Measurements from ENCODE around the gene ADI1.

The ADI1 gene

GRCh38 chr2:3545788-3546478, 26.6 kb upstream of the ADI1 start:
- WGBS, 2 donors (ENCODE audit: extremely low coverage in 2 of 2, insufficient read length in 2 of 2, insufficient replicate concordance in 1 of 2) = no CpG with 5 or more reads among the region's 10 CpGs
- Histone ChIP-seq H3K18ac (ENCODE audit: low read length) (no peak overlapping the region), H3K27me3 (ENCODE audit: control insufficient read depth in 3 of 3, insufficient read depth in 3 of 3, low read depth in 1 of 3, low read length in 3 of 3) (no peaks in the 10 kb centered on the region), H4K91ac (ENCODE audit: low read depth, low read length, poor library complexity) (no peak overlapping the region), H3K4me1 (ENCODE audit: control insufficient read depth in 2 of 2, insufficient read depth in 1 of 2, low read depth in 1 of 2, low read length in 2 of 2) (no peaks in the 10 kb centered on the region), H2BK5ac (ENCODE audit: low read length) (no peak overlapping the region), H3K36me3 (replicated peaks in 1 of 2; ENCODE audit: control insufficient read depth in 2 of 2, insufficient read depth in 2 of 2, low read length in 2 of 2) (peaks cover 46 to 98% of the 10 kb centered on the region in 2 donors), H4K8ac (ENCODE audit: low read depth, low read length) (no peak overlapping the region), H2BK12ac (ENCODE audit: low read length) (no peak overlapping the region), H3K9ac (ENCODE audit: low read depth, low read length, poor library complexity) (no peak overlapping the region), H3K79me1 (ENCODE audit: low read depth, low read length) (peaks cover 2% of the 10 kb centered on the region), H3K4me3 (ENCODE audit: low read length in 2 of 2) (no peak overlapping the region), H2BK15ac (ENCODE audit: low read length) (no peak overlapping the region), H2BK120ac (ENCODE audit: low read depth, low read length) (no peak overlapping the region), H2AFZ (ENCODE audit: low read length) (no peak overlapping the region), H3K4ac (ENCODE audit: low read length) (no peak overlapping the region), H3K9me3 (replicated peaks in 1 of 2; ENCODE audit: control insufficient read depth in 2 of 2, insufficient read depth in 1 of 2, low read depth in 1 of 2, low read length in 2 of 2) (no peaks in the 10 kb centered on the region), H2AK5ac (ENCODE audit: low read depth, low read length) (no peak overlapping the region), H3K27ac (replicated peaks; ENCODE audit: low read length) (no peak overlapping the region), H3K4me2 (ENCODE audit: insufficient read depth, low read length, poor library complexity, severe bottlenecking) (no peak overlapping the region), H3K14ac (ENCODE audit: low read length) (no peak overlapping the region), H3K23ac (ENCODE audit: low read depth, low read length, poor library complexity) (no peak overlapping the region)
- DNase-seq (ENCODE audit: low spot score) = no peak

- no CpG with 5 or more reads among the region's 6 CpGs for WGBS, 2 donors (ENCODE audit: extremely low coverage in 2 of 2, insufficient read length in 2 of 2, insufficient replicate concordance in 1 of 2)
- Histone ChIP-seq H3K4me3 (ENCODE audit: low read length in 2 of 2) (no peak overlapping the region), H3K14ac (ENCODE audit: low read length) (no peak overlapping the region), H3K27ac (replicated peaks; ENCODE audit: low read length) (no peak overlapping the region), H3K23ac (ENCODE audit: low read depth, low read length, poor library complexity) (no peak overlapping the region), H3K79me1 (ENCODE audit: low read depth, low read length) (peaks cover 2% of the 10 kb centered on the region), H3K4ac (ENCODE audit: low read length) (no peak overlapping the region), H2AK5ac (ENCODE audit: low read depth, low read length) (no peak overlapping the region), H3K4me1 (ENCODE audit: control insufficient read depth in 2 of 2, insufficient read depth in 1 of 2, low read depth in 1 of 2, low read length in 2 of 2) (no peaks in the 10 kb centered on the region), H3K9me3 (replicated peaks in 1 of 2; ENCODE audit: control insufficient read depth in 2 of 2, insufficient read depth in 1 of 2, low read depth in 1 of 2, low read length in 2 of 2) (no peaks in the 10 kb centered on the region), H3K9ac (ENCODE audit: low read depth, low read length, poor library complexity) (no peak overlapping the region), H3K27me3 (ENCODE audit: control insufficient read depth in 3 of 3, insufficient read depth in 3 of 3, low read depth in 1 of 3, low read length in 3 of 3) (no peaks in the 10 kb centered on the region), H3K4me2 (ENCODE audit: insufficient read depth, low read length, poor library complexity, severe bottlenecking) (no peak overlapping the region), H4K91ac (ENCODE audit: low read depth, low read length, poor library complexity) (no peak overlapping the region), H2BK5ac (ENCODE audit: low read length) (no peak overlapping the region), H2BK120ac (ENCODE audit: low read depth, low read length) (no peak overlapping the region), H2AFZ (ENCODE audit: low read length) (no peak overlapping the region), H2BK12ac (ENCODE audit: low read length) (no peak overlapping the region), H3K18ac (ENCODE audit: low read length) (no peak overlapping the region), H2BK15ac (ENCODE audit: low read length) (no peak overlapping the region), H4K8ac (ENCODE audit: low read depth, low read length) (no peak overlapping the region), H3K36me3 (replicated peaks in 1 of 2; ENCODE audit: control insufficient read depth in 2 of 2, insufficient read depth in 2 of 2, low read length in 2 of 2) (peaks cover 29 to 87% of the 10 kb centered on the region in 2 donors)
- DNase-seq (ENCODE audit: low spot score) = no peak
Measured at GRCh38 chr2:3543023-3543683, 23.8 kb upstream of the ADI1 start.

- H3K27ac ChIP-seq (replicated peaks; ENCODE audit: low read length) = no peak overlapping the region
- H3K4me2 ChIP-seq (ENCODE audit: insufficient read depth, low read length, poor library complexity, severe bottlenecking) = no peak overlapping the region
- WGBS, 2 donors (ENCODE audit: extremely low coverage in 2 of 2, insufficient read length in 2 of 2, insufficient replicate concordance in 1 of 2) = no CpG with 5 or more reads among the region's 5 CpGs
- H2AFZ ChIP-seq (ENCODE audit: low read length) = no peak overlapping the region
- H3K4me1 ChIP-seq (ENCODE audit: control insufficient read depth in 2 of 2, insufficient read depth in 1 of 2, low read depth in 1 of 2, low read length in 2 of 2) = no peaks in the 10 kb centered on the region
- H2BK120ac ChIP-seq (ENCODE audit: low read depth, low read length) = no peak overlapping the region
- H3K4me3 ChIP-seq (ENCODE audit: low read length in 2 of 2) = no peak overlapping the region
- DNase-seq (ENCODE audit: low spot score) = no peak
- no peak overlapping the region for H4K91ac ChIP-seq (ENCODE audit: low read depth, low read length, poor library complexity)
- H3K27me3 ChIP-seq (ENCODE audit: control insufficient read depth in 3 of 3, insufficient read depth in 3 of 3, low read depth in 1 of 3, low read length in 3 of 3) = no peaks in the 10 kb centered on the region
- H3K9ac ChIP-seq (ENCODE audit: low read depth, low read length, poor library complexity) = no peak overlapping the region
- no peak overlapping the region for H2BK15ac ChIP-seq (ENCODE audit: low read length)
- peaks cover 25 to 77% of the 10 kb centered on the region in 2 donors for H3K36me3 ChIP-seq (replicated peaks in 1 of 2; ENCODE audit: control insufficient read depth in 2 of 2, insufficient read depth in 2 of 2, low read length in 2 of 2)
- peaks cover 2% of the 10 kb centered on the region for H3K79me1 ChIP-seq (ENCODE audit: low read depth, low read length)
- H3K9me3 ChIP-seq (replicated peaks in 1 of 2; ENCODE audit: control insufficient read depth in 2 of 2, insufficient read depth in 1 of 2, low read depth in 1 of 2, low read length in 2 of 2) = no peaks in the 10 kb centered on the region
- H3K23ac ChIP-seq (ENCODE audit: low read depth, low read length, poor library complexity) = no peak overlapping the region
- H3K14ac ChIP-seq (ENCODE audit: low read length) = no peak overlapping the region
- H3K18ac ChIP-seq (ENCODE audit: low read length) = no peak overlapping the region
- no peak overlapping the region for H3K4ac ChIP-seq (ENCODE audit: low read length)
- H4K8ac ChIP-seq (ENCODE audit: low read depth, low read length) = no peak overlapping the region
- H2BK5ac ChIP-seq (ENCODE audit: low read length) = no peak overlapping the region
- H2BK12ac ChIP-seq (ENCODE audit: low read length) = no peak overlapping the region
- H2AK5ac ChIP-seq (ENCODE audit: low read depth, low read length) = no peak overlapping the region
Measured at GRCh38 chr2:3542107-3542506, 22.8 kb upstream of the ADI1 start.

GRCh38 chr2:3539836-3540235, 20.5 kb upstream of the ADI1 start:
- Histone ChIP-seq H2BK15ac (ENCODE audit: low read length) (no peak overlapping the region), H4K8ac (ENCODE audit: low read depth, low read length) (no peak overlapping the region), H2BK120ac (ENCODE audit: low read depth, low read length) (no peak overlapping the region), H3K14ac (ENCODE audit: low read length) (no peak overlapping the region), H3K4me2 (ENCODE audit: insufficient read depth, low read length, poor library complexity, severe bottlenecking) (no peak overlapping the region), H4K91ac (ENCODE audit: low read depth, low read length, poor library complexity) (no peak overlapping the region), H3K9ac (ENCODE audit: low read depth, low read length, poor library complexity) (no peak overlapping the region), H2BK12ac (ENCODE audit: low read length) (no peak overlapping the region), H3K18ac (ENCODE audit: low read length) (no peak overlapping the region), H3K9me3 (replicated peaks in 1 of 2; ENCODE audit: control insufficient read depth in 2 of 2, insufficient read depth in 1 of 2, low read depth in 1 of 2, low read length in 2 of 2) (no peaks in the 10 kb centered on the region), H2BK5ac (ENCODE audit: low read length) (no peak overlapping the region), H3K4ac (ENCODE audit: low read length) (no peak overlapping the region), H2AK5ac (ENCODE audit: low read depth, low read length) (no peak overlapping the region), H2AFZ (ENCODE audit: low read length) (no peak overlapping the region), H3K36me3 (replicated peaks in 1 of 2; ENCODE audit: control insufficient read depth in 2 of 2, insufficient read depth in 2 of 2, low read length in 2 of 2) (peaks cover 13 to 54% of the 10 kb centered on the region in 2 donors), H3K27ac (replicated peaks; ENCODE audit: low read length) (no peak overlapping the region), H3K27me3 (ENCODE audit: control insufficient read depth in 3 of 3, insufficient read depth in 3 of 3, low read depth in 1 of 3, low read length in 3 of 3) (no peaks in the 10 kb centered on the region), H3K79me1 (ENCODE audit: low read depth, low read length) (peaks cover 2% of the 10 kb centered on the region), H3K4me3 (ENCODE audit: low read length in 2 of 2) (no peak overlapping the region), H3K23ac (ENCODE audit: low read depth, low read length, poor library complexity) (no peak overlapping the region), H3K4me1 (ENCODE audit: control insufficient read depth in 2 of 2, insufficient read depth in 1 of 2, low read depth in 1 of 2, low read length in 2 of 2) (peaks cover 0 to 5% of the 10 kb centered on the region in 2 donors)
- WGBS, 2 donors (ENCODE audit: extremely low coverage in 2 of 2, insufficient read length in 2 of 2, insufficient replicate concordance in 1 of 2) = no CpG with 5 or more reads among the region's 9 CpGs
- no peak for DNase-seq (ENCODE audit: low spot score)

Measured in neuronal stem cell (in vitro differentiated cells).